K562 (cell line): Measurements from ENCODE around the gene DPP9. TPM values are rescaled to one million over a fixed set of nuclear protein-coding genes. Genes with fewer than 3 reads are reported as not detected.

Source experiments
- BDP1 ChIP-seq: IDR thresholded peaks from 3 replicates; pipeline ENCODE4 v1.6.1; 2011; ENCODE audit not compliant: insufficient read length, insufficient read depth
- E2F5 ChIP-seq: sonication (generic); formaldehyde crosslinking; IDR thresholded peaks from 2 replicates; pipeline ENCODE4 v1.8.0; 2022; ENCODE audit warnings: mild to moderate bottlenecking, missing genetic modification reagents
- HDAC6 ChIP-seq: IDR thresholded peaks from 2 replicates; pipeline ENCODE4 v1.6.1; 2012; ENCODE audit warnings: low read depth, mild to moderate bottlenecking, control low read depth, inconsistent platforms, low read length, moderate library complexity
- HDAC8 ChIP-seq: fragments of 450-650 bp; IDR thresholded peaks from 2 replicates; pipeline ENCODE4 v1.6.1; 2016; ENCODE audit warnings: mild to moderate bottlenecking, missing genetic modification characterization, moderate library complexity, missing compliant biosample characterization
- KAT8 ChIP-seq: fragments of 450-650 bp; IDR thresholded peaks from 2 replicates; pipeline ENCODE4 v1.6.1; 2016; ENCODE audit warnings: low read depth, mild to moderate bottlenecking
- MAFK ChIP-seq: IDR thresholded peaks from 2 replicates; pipeline ENCODE4 v1.6.1; 2011; ENCODE audit warnings: low read length, improper control_type of control experiment
- MEF2D ChIP-seq: conservative IDR thresholded peaks from 2 replicates; pipeline ENCODE4 v1.6.1; 2016; ENCODE audit warnings: low read depth, missing genetic modification characterization, missing compliant biosample characterization
- MXD1 ChIP-seq: fragments of 250-450 bp; sonication (Bioruptor Pico); IDR thresholded peaks from 2 replicates; pipeline ENCODE4 v1.8.0; 2021; ENCODE audit warnings: borderline replicate concordance, mild to moderate bottlenecking, moderate library complexity; ENCODE audit not compliant: poor library complexity, severe bottlenecking
- NCOA2 ChIP-seq, 2 experiments: fragments of 450-650 bp; IDR thresholded peaks; 2 replicates each; pipeline ENCODE4 v1.6.1; 2018; ENCODE audit warnings: mild to moderate bottlenecking in 2 of 2, moderate library complexity in 1 of 2; ENCODE audit not compliant: partially characterized antibody in 2 of 2
- POU5F1 ChIP-seq: fragments of 150-350 bp; IDR thresholded peaks from 2 replicates; pipeline ENCODE4 v1.6.1; 2014; ENCODE audit warnings: borderline replicate concordance, low read length, low read depth, mild to moderate bottlenecking; ENCODE audit not compliant: partially characterized antibody
- SAFB2 ChIP-seq: fragments of 200-400 bp; formaldehyde crosslinking; IDR thresholded peaks from 2 replicates; pipeline ENCODE4 v1.6.1; 2018; ENCODE audit warnings: borderline replicate concordance, low read length, low read depth, moderate library complexity; ENCODE audit not compliant: severe bottlenecking
- SIN3B ChIP-seq: fragments of 450-650 bp; IDR thresholded peaks from 2 replicates; pipeline ENCODE4 v1.6.1; 2017; ENCODE audit warnings: low read depth, mild to moderate bottlenecking, moderate library complexity
- SMAD3 ChIP-seq: fragments of 450-650 bp; formaldehyde crosslinking; conservative IDR thresholded peaks from 2 replicates; pipeline ENCODE4 v1.4.0; 2020; ENCODE audit warnings: mild to moderate bottlenecking
- THRA ChIP-seq: fragments of 450-650 bp; IDR thresholded peaks from 2 replicates; pipeline ENCODE4 v1.6.1; 2017; ENCODE audit warnings: mild to moderate bottlenecking, moderate library complexity
- ZMIZ1 ChIP-seq, 2 experiments: fragments of 150-350 bp in 1 of 2; IDR thresholded peaks; 2 replicates each; pipeline ENCODE4 v1.6.1; 2012 to 2016; ENCODE audit warnings: low read depth in 2 of 2, low read length in 2 of 2, mild to moderate bottlenecking in 1 of 2, moderate library complexity in 1 of 2
- ZNF263 ChIP-seq: sonication (generic); formaldehyde crosslinking; IDR thresholded peaks from 2 replicates; pipeline ENCODE4 v1.8.0; 2022; ENCODE audit warnings: mild to moderate bottlenecking, missing genetic modification reagents, borderline replicate concordance
- ZNF280A ChIP-seq: fragments of 450-650 bp; IDR thresholded peaks from 2 replicates; pipeline ENCODE4 v1.6.1; 2018; ENCODE audit warnings: mild to moderate bottlenecking, low read depth; ENCODE audit not compliant: partially characterized antibody
- ZNF695 ChIP-seq: fragments of 450-650 bp; formaldehyde crosslinking; IDR thresholded peaks from 2 replicates; pipeline ENCODE4 v1.4.0; 2020; ENCODE audit warnings: mild to moderate bottlenecking, moderate library complexity
- polyA plus RNA-seq, 8 experiments: library from polyadenylated mRNA; depleted of rRNA in 4 of 8; stranded (reverse) in 5 of 8; unstranded in 3 of 8; fragments of >200 nt; fragmentation: Nextera tagmentation in 2 of 8; fragmentation: Illumina TruSeq in 1 of 8; extraction: Ambion mirVana in 2 of 8; extraction: Trizol in 1 of 8; gene quantifications; 2 replicates each; pipeline versions ENCODE4 v1.2.1 to v1.2.3, GENCODE V29; 2011 to 2014; ENCODE audit warnings: inconsistent platforms in 1 of 8, missing spikeins in 1 of 8
- total RNA-seq, 7 experiments: library from RNA; depleted of rRNA in 6 of 7; stranded (reverse); fragments of >200 nt in 6 of 7; fragmentation: Illumina TruSeq in 2 of 7; extraction: Trizol in 2 of 7; gene quantifications; 2 replicates each; pipeline versions ENCODE4 v1.2.1 to v1.2.3, GENCODE V29; 2011 to 2021; ENCODE audit warnings: low replicate concordance in 1 of 7

Gene DPP9
- total and polyA plus RNA-seq, 9 of the 15 experiments (the other 6 are each of a cell fraction or from before 2014, with no cell fraction given): 0.90 to 66.7 (median 24.5) TPM

- peak in 1 of 2 experiments; percentile 87 for TF ChIP-seq NCOA2 (IDR thresholded peaks at IDR 0.05; ENCODE audit: partially characterized antibody in 2 of 2)
- no peak for TF ChIP-seq HDAC8 (tag)
- no peak for TF ChIP-seq ZNF695 (CRISPR knock-in tag)
- TF ChIP-seq KAT8: no peak
- TF ChIP-seq MEF2D: no peak
- TF ChIP-seq ZNF263 (CRISPR knock-in tag): 0 out of 2 replicates have a peak, but pooled peaks have one; percentile 29
- TF ChIP-seq ZMIZ1 (IDR thresholded peaks at IDR 0.05; ENCODE audit: low read depth in 2 of 2, low read length in 2 of 2): peak in 1 of 2 experiments; percentile 83; a peak in 2 of 4 replicates
- TF ChIP-seq BDP1: peak; percentile 93
- TF ChIP-seq MAFK: peak; percentile 20; the same call in 1 of the 2 replicates
- no peak; the same call in 1 of the 2 replicates for TF ChIP-seq E2F5 (CRISPR knock-in tag)
- no peak for TF ChIP-seq SAFB2
- TF ChIP-seq MXD1 (CRISPR knock-in tag): peak; percentile 24
- no peak for TF ChIP-seq ZNF280A
- TF ChIP-seq POU5F1: peak; percentile 31
- TF ChIP-seq SMAD3 (CRISPR knock-in tag): peak; percentile 55; the same call in 1 of the 2 replicates
- TF ChIP-seq SIN3B: peak; percentile 98
- TF ChIP-seq HDAC6: no peak
- no peak for TF ChIP-seq THRA
These were observed at the start of gene DPP9 (continued) for GRCh38 chr19:4723595-4724514.
